A673 (cell line): ENCODE results near the gene TSPO.

Experiments used
- EZH2 ChIP-seq: fragments of 200-600 bp; sonication (generic); IDR thresholded peaks from 2 replicates; pipeline ENCODE4 v1.6.1; 2017; ENCODE audit warnings: borderline replicate concordance, low read depth, mild to moderate bottlenecking, mixed read lengths, antibody characterized with exemption, low read length; ENCODE audit not compliant: poor library complexity, severe bottlenecking
- TF ChIP-seq, protein P1 (sequence below): fragments of 300-800, 200-600 bp; sonication (generic); conservative IDR thresholded peaks from 2 replicates; pipeline ENCODE4 v1.5.1; 2017; ENCODE audit warnings: low read depth, mild to moderate bottlenecking, antibody characterized with exemption, low read length, moderate library complexity, mixed read lengths

DNA sequence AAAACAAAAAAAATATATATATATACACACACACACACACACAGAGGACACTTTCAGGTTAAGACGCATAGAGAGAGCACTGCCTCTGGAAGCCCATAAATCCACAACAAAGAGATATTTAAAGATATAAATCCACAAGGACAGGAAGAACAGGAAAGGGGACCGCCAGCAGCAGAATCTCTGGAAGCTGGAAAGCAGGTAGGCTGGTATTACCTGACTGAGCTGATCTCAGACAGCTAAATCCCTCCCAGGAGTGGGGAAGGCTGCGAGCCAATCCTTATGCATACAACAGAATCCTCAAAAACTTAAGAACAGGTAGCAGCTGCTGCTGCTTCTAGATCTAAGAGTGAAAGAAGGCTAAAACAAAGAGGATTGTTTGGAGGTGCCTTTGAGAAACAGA, 6.4 kb upstream of the TSPO start:
- TF ChIP-seq, protein P1, sequence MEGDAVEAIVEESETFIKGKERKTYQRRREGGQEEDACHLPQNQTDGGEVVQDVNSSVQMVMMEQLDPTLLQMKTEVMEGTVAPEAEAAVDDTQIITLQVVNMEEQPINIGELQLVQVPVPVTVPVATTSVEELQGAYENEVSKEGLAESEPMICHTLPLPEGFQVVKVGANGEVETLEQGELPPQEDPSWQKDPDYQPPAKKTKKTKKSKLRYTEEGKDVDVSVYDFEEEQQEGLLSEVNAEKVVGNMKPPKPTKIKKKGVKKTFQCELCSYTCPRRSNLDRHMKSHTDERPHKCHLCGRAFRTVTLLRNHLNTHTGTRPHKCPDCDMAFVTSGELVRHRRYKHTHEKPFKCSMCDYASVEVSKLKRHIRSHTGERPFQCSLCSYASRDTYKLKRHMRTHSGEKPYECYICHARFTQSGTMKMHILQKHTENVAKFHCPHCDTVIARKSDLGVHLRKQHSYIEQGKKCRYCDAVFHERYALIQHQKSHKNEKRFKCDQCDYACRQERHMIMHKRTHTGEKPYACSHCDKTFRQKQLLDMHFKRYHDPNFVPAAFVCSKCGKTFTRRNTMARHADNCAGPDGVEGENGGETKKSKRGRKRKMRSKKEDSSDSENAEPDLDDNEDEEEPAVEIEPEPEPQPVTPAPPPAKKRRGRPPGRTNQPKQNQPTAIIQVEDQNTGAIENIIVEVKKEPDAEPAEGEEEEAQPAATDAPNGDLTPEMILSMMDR = no peak
- no peak for TF ChIP-seq EZH2
